Measurements from ENCODE around the gene SPDYE6. TPM values are rescaled to one million over a fixed set of nuclear protein-coding genes. Genes with fewer than 3 reads are reported as not detected.
"Not testable (repeated sequence)": the region's sequence is repeated elsewhere in the genome, so short reads cannot be mapped to it uniquely, and the experiment has no call there.

Gene SPDYE6
- total and polyA plus RNA-seq, 10 of the 15 experiments (the other 5 are each of a cell fraction or from before 2014, with no cell fraction given), result 0.05 to 2.3 (median 1.00) TPM; not detected in 6

- BruUV-seq (replicated peaks); DNase-seq (ENCODE audit: low read depth, low spot score); intact Hi-C loops (cut with micrococcal nuclease; ENCODE audit: unreplicated experiment); H3K79me2 ChIP-seq (ENCODE audit: control insufficient read depth, insufficient read depth, low read length); H3K36me3 ChIP-seq (ENCODE audit: control insufficient read depth in 2 of 2, insufficient read depth in 2 of 2, low read length in 1 of 2); FAIRE-seq; H4K20me1 ChIP-seq (ENCODE audit: control insufficient read depth, insufficient read depth); H3K27me3 ChIP-seq (replicated peaks in 1 of 2; ENCODE audit: control insufficient read depth in 2 of 2, insufficient read depth in 2 of 2, low read length in 1 of 2); in situ Hi-C loops (cut with MboI); H3K9me3 ChIP-seq (replicated peaks; ENCODE audit: control insufficient read depth, insufficient read depth, low read length); CTCF ChIA-PET: not testable (repeated sequence)
- WGBS (ENCODE audit: insufficient coverage, insufficient replicate concordance, low lambda C conversion rate, missing lambda C conversion rate), result 0% methylated on average over 2 of the region's 8 CpGs
- H3K4me2 ChIP-seq (ENCODE audit: control insufficient read depth, insufficient read depth), result peak overlapping the region; percentile 64; the same call in 1 of the 2 replicates
- H3K4me3 ChIP-seq, result peak overlapping the region; percentile 41; the same call in 1 of the 2 replicates
- ChIA-PET SMC1A (ENCODE audit: uncharacterized antibody, unreplicated experiment) (interaction anchor here (1.3 kb wide), 1 partner anchor 26 kb away, joined by 3 read pairs; no protein-coding TSS in a partner anchor), RAD21 (ENCODE audit: unreplicated experiment) (interaction anchor here (0.6 to 1.5 kb wide), 3 partner anchors 26 to 63 kb away, joined by 3 to 4 read pairs (median 4); no protein-coding TSS in a partner anchor), POLR2A (interaction anchor here (0.6 to 1.6 kb wide), 10 partner anchors 30 to 1020 kb away, joined by 3 to 7 read pairs (median 5); no protein-coding TSS in a partner anchor)
- H2AFZ ChIP-seq (ENCODE audit: control insufficient read depth, low read depth, low read length), result peak overlapping the region; percentile 44; the same call in 1 of the 2 replicates
- peak overlapping the region; percentile 55 for H3K27ac ChIP-seq (ENCODE audit: control insufficient read depth, insufficient read depth)
- ATAC-seq, result peak; percentile 59
- H3K9ac ChIP-seq (ENCODE audit: control insufficient read depth, insufficient read depth, low read length), result peak overlapping the region; percentile 50; the same call in 1 of the 2 replicates
- H3K4me1 ChIP-seq (ENCODE audit: control insufficient read depth, insufficient read depth, low read length), result peaks cover 11% of the 10 kb centered on the region
These were observed 19.2 kb downstream of the SPDYE6 start for GRCh38 chr7:102337002-102337401.

GRCh38 chr7:102335574-102335973, 20.7 kb downstream of the SPDYE6 start:
- H3K9ac ChIP-seq (ENCODE audit: control insufficient read depth, insufficient read depth, low read length); H3K9me3 ChIP-seq (replicated peaks; ENCODE audit: control insufficient read depth, insufficient read depth, low read length); H3K27me3 ChIP-seq (replicated peaks in 1 of 2; ENCODE audit: control insufficient read depth in 2 of 2, insufficient read depth in 2 of 2, low read length in 1 of 2); H3K4me2 ChIP-seq (ENCODE audit: control insufficient read depth, insufficient read depth); H2AFZ ChIP-seq (ENCODE audit: control insufficient read depth, low read depth, low read length); H3K27ac ChIP-seq (ENCODE audit: control insufficient read depth, insufficient read depth); H3K4me3 ChIP-seq; H3K36me3 ChIP-seq (ENCODE audit: control insufficient read depth in 2 of 2, insufficient read depth in 2 of 2, low read length in 1 of 2); CTCF ChIA-PET; intact Hi-C loops (cut with micrococcal nuclease; ENCODE audit: unreplicated experiment); in situ Hi-C loops (cut with MboI); H4K20me1 ChIP-seq (ENCODE audit: control insufficient read depth, insufficient read depth); FAIRE-seq; BruUV-seq (replicated peaks); DNase-seq (ENCODE audit: low read depth, low spot score); H3K79me2 ChIP-seq (ENCODE audit: control insufficient read depth, insufficient read depth, low read length): not testable (repeated sequence)
- H3K4me1 ChIP-seq (ENCODE audit: control insufficient read depth, insufficient read depth, low read length), result peaks cover 16% of the 10 kb centered on the region
- POLR2A ChIA-PET, result interaction anchor here (1.2 to 1.6 kb wide), 2 partner anchors 29 to 46 kb away, joined by 5 to 7 read pairs; no protein-coding TSS in a partner anchor
- RAD21 ChIA-PET (ENCODE audit: unreplicated experiment), result interaction anchor here (0.7 to 1.7 kb wide), 3 partner anchors 28 to 556 kb away, joined by 3 to 5 read pairs (median 3); no protein-coding TSS in a partner anchor
- SMC1A ChIA-PET (ENCODE audit: uncharacterized antibody, unreplicated experiment), result interaction anchor here (1.3 to 1.9 kb wide), 2 partner anchors 30 to 45 kb away, joined by 4 read pairs; no protein-coding TSS in a partner anchor
- ATAC-seq, result peak; percentile 22; the same call in 1 of the 3 replicates
- WGBS (ENCODE audit: insufficient coverage, insufficient replicate concordance, low lambda C conversion rate, missing lambda C conversion rate), result 55% methylated on average over 7 of the region's 7 CpGs

GRCh38 chr7:102330666-102331460, 25.4 kb downstream of the SPDYE6 start:
- H3K27me3 ChIP-seq (replicated peaks in 1 of 2; ENCODE audit: control insufficient read depth in 2 of 2, insufficient read depth in 2 of 2, low read length in 1 of 2); H3K9ac ChIP-seq (ENCODE audit: control insufficient read depth, insufficient read depth, low read length); intact Hi-C loops (cut with micrococcal nuclease; ENCODE audit: unreplicated experiment); H4K20me1 ChIP-seq (ENCODE audit: control insufficient read depth, insufficient read depth); H3K79me2 ChIP-seq (ENCODE audit: control insufficient read depth, insufficient read depth, low read length); BruUV-seq (replicated peaks); H3K36me3 ChIP-seq (ENCODE audit: control insufficient read depth in 2 of 2, insufficient read depth in 2 of 2, low read length in 1 of 2); in situ Hi-C loops (cut with MboI); RAD21 ChIA-PET (ENCODE audit: unreplicated experiment); H3K9me3 ChIP-seq (replicated peaks; ENCODE audit: control insufficient read depth, insufficient read depth, low read length); DNase-seq (ENCODE audit: low read depth, low spot score): not testable (repeated sequence)
- ATAC-seq (peak; percentile 26; the same call in 1 of the 3 replicates), FAIRE-seq (peak; percentile 81)
- WGBS (ENCODE audit: insufficient coverage, insufficient replicate concordance, low lambda C conversion rate, missing lambda C conversion rate), result 49% methylated on average over 8 of the region's 8 CpGs
- ChIA-PET POLR2A (interaction anchor here (0.6 kb wide), 4 partner anchors 23 to 59 kb away, joined by 3 to 8 read pairs (median 4); no protein-coding TSS in a partner anchor), CTCF (interaction anchor here (0.6 kb wide), 1 partner anchor 1306 kb away, joined by 4 read pairs; no protein-coding TSS in a partner anchor), SMC1A (ENCODE audit: uncharacterized antibody, unreplicated experiment) (interaction anchor here (0.8 to 1.5 kb wide), 2 partner anchors 43 to 49 kb away, joined by 3 read pairs; no protein-coding TSS in a partner anchor)
- peaks cover 16% of the 10 kb centered on the region for H3K4me1 ChIP-seq (ENCODE audit: control insufficient read depth, insufficient read depth, low read length)
- peak overlapping the region; percentile 53; the same call in 1 of the 2 replicates for H2AFZ ChIP-seq (ENCODE audit: control insufficient read depth, low read depth, low read length)
- H3K4me3 ChIP-seq, result peak overlapping the region; percentile 10; the same call in 1 of the 2 replicates
- peak overlapping the region; percentile 59 for H3K4me2 ChIP-seq (ENCODE audit: control insufficient read depth, insufficient read depth)
- peak overlapping the region; percentile 44; the same call in 1 of the 2 replicates for H3K27ac ChIP-seq (ENCODE audit: control insufficient read depth, insufficient read depth)

All from GM12878 (cell line).